ENCODE results near the gene NOS1AP.

- TF ChIP-seq CTCF (conservative IDR thresholded peaks at IDR 0.05): no peak
- TF ChIP-seq ZFX (IDR thresholded peaks at IDR 0.05): no peak
Measured at GRCh38 chr1:162363823-162364222, 294.3 kb downstream of the NOS1AP start.

Data from C4-2B (cell line).